GM21825 (cell line): ENCODE data around the gene GABARAP.
A peak's percentile ranks its signal among the peaks of the same experiment; 100 is the strongest.
"Not testable (repeated sequence)": the region's sequence is repeated elsewhere in the genome, so short reads cannot be mapped to it uniquely, and the experiment has no call there.

ENCODE experiments used
- ATAC-seq: cut with Tn5 transposase; IDR thresholded peaks from one replicate; pipeline ENCODE4 v1.9.1; 2021; ENCODE audit warnings: mild to moderate bottlenecking, moderate library complexity; ENCODE audit not compliant: unreplicated experiment

Gene GABARAP

GRCh38 chr17:7261379-7262191 lies 19.3 kb upstream of the GABARAP start:
- ATAC-seq: no peak

DNA sequence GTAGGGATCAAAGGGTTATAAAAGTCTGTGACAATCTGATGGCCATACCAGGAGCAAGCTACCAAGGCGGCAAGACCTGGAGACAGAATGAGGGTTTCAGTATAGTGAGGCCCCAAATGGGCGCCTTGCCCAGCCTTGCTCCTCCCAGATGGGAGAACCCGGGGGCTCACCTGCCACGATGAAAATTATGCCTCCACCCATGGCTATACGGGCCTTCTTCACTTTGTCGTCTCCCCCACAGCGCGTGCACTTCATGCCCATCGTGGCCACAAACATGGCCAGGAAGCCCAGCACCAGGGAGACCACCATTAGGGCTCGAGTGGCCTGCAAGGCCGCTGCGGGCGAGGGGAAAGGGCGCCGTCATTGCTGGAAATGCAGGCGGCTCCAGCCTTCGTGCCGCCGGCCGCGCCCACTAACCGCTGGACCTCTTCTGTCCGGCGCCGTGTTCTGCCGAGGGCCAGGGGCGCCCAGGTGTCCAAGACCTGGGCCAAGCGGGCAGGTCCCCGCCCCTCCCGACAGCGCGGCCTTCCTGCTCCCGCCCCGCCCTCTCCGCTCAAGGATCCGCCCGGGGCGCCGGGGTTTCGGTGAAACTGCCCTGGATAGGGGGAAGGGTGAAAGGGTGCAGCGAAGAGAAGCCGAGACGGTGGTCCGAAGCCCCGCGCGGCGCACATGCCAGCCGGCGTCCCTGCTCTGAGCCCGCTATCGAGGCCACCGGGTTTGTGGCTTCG lies 18.6 kb upstream of the GABARAP start:
- no peak for ATAC-seq

- ATAC-seq: no peak
Observed at GRCh38 chr17:7260151-7260550, 17.9 kb upstream of the GABARAP start.

DNA sequence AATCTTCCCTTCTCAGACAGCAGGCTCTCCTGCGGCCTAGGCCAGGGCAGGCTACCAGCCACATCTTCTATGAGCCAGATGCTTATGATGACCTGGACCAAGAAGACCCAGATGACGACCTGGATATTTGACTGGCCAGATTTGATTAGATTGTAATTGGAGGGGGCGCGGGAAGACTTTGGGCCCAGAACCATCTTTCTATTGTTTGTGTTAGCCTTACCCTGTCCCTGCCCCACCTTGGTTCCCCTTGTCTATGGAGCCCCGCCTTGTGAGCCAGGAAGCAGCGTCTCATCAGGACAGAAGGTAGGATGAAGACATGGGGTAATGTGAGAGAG lies 17.3 kb upstream of the GABARAP start:
- no peak for ATAC-seq

- no peak for ATAC-seq
Observed at GRCh38 chr17:7258731-7259554, 16.7 kb upstream of the GABARAP start.

DNA sequence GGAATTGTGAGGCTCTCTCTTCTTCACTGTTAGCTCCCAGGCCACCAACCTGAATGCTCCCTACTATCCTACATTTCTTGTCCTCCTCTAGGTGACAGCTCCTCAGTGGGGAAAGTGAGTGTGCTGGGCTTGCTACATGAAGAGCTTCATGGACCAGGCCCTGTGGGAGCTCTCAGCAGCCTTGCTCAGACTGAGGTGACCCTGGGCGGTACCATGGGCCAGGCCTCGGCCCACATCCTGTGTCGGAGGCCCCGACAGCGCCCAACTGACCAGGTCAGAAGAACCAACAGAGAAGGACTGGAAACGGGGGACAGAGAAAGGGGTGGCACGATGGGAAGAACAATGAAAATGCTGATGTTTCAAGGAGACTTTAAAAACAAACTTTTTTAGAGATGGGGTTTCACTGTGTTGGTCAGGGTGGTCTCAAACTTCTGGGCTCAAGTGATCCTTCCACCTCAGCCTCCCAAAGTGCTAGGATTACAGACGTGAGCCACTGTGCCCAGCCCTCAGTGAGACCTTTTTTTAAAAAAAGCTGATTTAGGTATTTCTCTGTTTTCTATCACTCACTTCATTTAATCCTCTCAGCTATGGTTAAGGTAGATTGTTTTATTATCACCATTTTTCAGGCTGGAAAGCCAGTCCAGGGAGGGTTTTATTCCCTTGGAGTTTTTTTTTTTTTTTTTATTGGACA lies 14.7 kb upstream of the GABARAP start:
- no peak for ATAC-seq

DNA sequence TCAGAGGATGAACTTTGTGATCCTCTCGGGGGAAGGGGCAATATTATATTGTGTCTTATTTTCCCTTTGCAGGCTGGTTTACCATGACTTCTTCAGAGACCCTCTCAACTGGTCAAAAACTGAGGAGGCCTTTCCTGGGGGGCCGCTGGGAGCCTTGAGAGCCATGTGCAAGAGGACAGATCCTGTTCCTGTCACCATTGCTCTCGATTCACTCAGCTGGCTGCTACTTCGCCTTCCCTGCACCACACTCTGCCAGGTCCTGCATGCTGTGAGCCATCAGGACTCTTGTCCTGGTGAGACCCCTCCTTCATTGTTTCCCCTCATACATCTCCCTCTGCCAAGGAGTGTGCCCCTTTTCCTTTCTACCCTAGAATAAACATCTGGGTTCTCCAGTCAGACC lies 12.3 kb upstream of the GABARAP start:
- ATAC-seq: no peak

GRCh38 chr17:7253082-7253481 lies 10.8 kb upstream of the GABARAP start:
- ATAC-seq: no peak

DNA sequence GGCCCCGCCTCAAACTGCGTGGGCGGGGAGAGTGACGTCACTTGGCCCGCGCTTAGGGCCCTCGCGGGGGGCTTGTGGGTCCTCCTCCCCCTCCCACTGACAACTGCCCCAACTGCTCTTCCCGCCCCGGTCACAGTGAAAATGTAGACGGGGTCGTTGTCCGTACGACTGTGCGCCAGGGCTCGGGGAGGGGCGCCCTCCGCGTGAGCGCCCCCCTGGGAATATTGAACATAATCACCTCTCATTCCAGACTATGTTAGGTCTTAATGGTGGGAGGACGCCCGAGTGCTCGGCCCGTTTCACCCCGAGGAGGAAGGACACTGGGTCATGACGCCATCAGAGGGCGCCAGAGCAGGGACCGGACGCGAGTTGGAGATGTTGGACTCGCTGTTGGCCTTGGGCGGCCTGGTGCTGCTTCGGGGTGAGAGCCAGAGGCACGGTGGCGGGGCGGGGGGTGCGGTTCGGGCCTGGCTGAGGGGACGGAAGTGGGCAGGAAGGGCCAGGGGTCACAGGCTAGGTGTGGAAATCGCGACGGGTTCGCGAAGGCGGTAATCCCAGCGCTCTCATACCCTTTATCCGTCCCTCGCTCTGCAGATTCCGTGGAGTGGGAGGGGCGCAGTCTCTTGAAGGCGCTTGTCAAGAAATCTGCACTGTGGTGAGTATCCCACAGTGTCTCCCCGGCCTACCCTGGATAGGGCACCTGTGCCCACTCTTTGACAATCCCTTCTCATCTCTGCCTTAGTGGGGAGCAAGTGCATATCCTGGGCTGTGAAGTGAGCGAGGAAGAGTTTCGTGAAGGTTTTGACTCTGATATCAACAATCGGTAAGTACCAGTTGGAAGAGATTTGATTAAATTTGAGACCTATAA lies 10.2 kb upstream of the GABARAP start, which contains the start of gene ELP5:
Gene ELP5, plus strand, starts transcription at position 40 of the 868 bp plus-strand sequence. Its CDS starts 336 bp downstream, at position 376.
- peak; percentile 42 for ATAC-seq

- peak; percentile 80 for ATAC-seq
Observed at GRCh38 chr17:7251661-7252175, 9.5 kb upstream of the GABARAP start, which contains the start of gene CTDNEP1. Gene CTDNEP1, minus strand, starts transcription at chr17:7251734. Its CDS starts 438 bp downstream, at chr17:7251296.

DNA sequence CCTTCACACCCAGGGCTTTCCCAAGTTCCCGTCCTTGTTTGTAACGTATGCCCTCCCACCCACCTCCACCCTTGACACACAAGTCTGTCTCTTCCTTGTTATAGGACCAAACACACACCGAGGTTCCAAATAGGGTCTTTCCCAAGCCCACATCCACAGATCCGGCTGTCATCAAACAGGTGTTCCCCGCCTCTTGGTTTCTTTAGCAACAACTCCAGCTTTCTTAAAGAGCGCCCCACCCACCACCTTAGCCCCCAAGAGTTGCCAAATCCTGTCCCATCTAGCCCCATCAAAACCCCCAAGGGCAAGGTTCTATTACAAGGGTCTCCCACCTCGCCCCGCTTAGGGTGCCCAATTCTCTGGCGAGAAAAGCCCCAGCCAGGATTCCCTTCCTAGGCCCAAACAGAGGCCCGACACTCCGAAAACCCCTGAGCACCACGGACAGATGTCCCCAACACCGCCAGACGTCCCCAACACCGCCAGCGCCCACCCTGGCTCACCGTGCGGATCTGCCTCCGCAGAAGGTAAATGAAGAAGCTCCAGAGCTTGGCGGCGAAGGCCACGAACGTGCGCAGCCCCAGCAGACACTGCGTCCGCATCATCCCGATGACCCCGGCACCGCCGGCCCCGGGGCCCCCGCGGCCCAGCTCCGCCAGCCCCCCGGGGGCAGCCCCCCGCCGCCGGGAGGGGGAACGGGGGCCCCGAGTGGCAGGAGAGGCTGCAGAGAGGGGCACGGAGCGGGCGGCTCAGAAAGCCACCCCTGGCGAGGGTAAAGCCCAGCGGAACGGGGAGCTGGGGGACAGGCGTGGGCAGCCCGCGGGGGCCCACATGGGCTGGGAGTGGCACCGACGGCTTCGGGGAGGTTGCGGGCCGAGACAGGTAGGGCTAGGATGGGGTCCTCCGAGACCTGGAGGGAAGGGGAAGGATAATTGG lies 8.7 kb upstream of the GABARAP start:
- ATAC-seq: peak; percentile 1

GRCh38 chr17:7249830-7250229 lies 7.6 kb upstream of the GABARAP start:
- ATAC-seq: no peak

GRCh38 chr17:7249214-7249613 lies 7.0 kb upstream of the GABARAP start:
- ATAC-seq: no peak

DNA sequence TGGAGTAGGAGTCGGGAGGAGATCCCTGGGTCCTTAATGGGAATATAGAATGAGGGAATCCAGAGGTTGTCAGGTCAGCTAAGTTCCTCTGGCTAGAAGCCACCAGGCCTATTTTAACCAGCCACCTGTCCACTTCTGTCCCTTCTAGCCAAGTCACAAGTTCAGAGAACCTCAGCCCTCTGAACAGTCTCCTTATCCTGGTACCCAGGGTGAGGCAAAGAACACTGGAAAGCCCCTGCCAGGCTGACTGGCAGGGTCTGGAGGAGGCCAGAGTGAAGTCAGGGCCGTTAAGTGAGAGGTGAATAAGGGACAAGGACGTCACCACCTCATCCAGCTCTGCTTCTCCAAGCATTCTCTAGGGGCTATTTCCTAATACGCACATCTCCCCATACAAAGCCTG lies 6.5 kb upstream of the GABARAP start:
- no peak for ATAC-seq

- no peak for ATAC-seq
Observed at GRCh38 chr17:7246779-7247178, 4.5 kb upstream of the GABARAP start.

DNA sequence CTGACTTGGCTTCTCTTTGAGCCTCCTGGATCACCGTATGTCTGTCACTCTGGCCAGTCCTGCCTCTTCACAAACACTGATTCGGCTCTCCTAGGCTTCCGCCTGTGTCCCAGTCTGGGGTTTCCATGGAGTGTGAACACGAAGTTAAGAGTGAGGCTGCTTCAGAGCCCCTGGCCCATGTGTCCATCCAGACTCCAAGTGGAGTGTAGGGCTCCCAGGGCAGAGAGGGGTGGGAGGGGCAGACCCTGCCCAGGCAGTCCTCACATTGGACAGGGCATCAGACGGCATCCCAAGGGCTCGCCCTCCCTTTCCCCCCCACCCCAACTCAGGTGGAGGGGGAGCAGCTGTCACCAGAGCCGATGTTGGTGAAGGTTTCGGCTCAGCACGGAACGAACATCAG lies 1.6 kb upstream of the GABARAP start:
- ATAC-seq: not testable (repeated sequence)

GRCh38 chr17:7243453-7243729 lies 1.1 kb upstream of the GABARAP start:
- no peak for ATAC-seq

GRCh38 chr17:7242717-7243452 lies 636 bp upstream of the GABARAP start:
- ATAC-seq: peak; percentile 37
